LNCaP clone FGC (cell line): ENCODE results near the gene ANKRD52.
"Not testable (repeated sequence)": the region's sequence is repeated elsewhere in the genome, so short reads cannot be mapped to it uniquely, and the experiment has no call there.

Experiments used
- DNase-seq: peaks from one replicate; pipeline ENCODE4 v3.0.0-alpha.2; 2011; ENCODE audit warnings: low read depth
- H3K4me3 ChIP-seq: 2 replicates; pipeline ENCODE4 v1.5.1; 2011; ENCODE audit warnings: mild to moderate bottlenecking, low read depth, low read length, control low read depth
- CTCF ChIP-seq: IDR thresholded peaks from 2 replicates; pipeline ENCODE4 v1.5.1; 2012; ENCODE audit warnings: mild to moderate bottlenecking; ENCODE audit not compliant: control insufficient read depth, insufficient read depth; ENCODE audit errors: extremely low read depth

Gene ANKRD52

GRCh38 chr12:56288705-56289387 is 30.7 kb upstream of the ANKRD52 start:
- TF ChIP-seq CTCF: no peak
- DNase-seq: no peak
- H3K4me3 ChIP-seq: no peak overlapping the region

- TF ChIP-seq CTCF: no peak
- no peak overlapping the region for H3K4me3 ChIP-seq
- DNase-seq: no peak
Observed at GRCh38 chr12:56286044-56286830, 28.1 kb upstream of the ANKRD52 start.

GRCh38 chr12:56284263-56284662 is 26.1 kb upstream of the ANKRD52 start:
- not testable (repeated sequence) for H3K4me3 ChIP-seq, DNase-seq

- no peak for TF ChIP-seq CTCF
- no peak for DNase-seq
- H3K4me3 ChIP-seq: no peak overlapping the region
Observed at GRCh38 chr12:56282579-56282978, 24.4 kb upstream of the ANKRD52 start.

GRCh38 chr12:56282030-56282429 is 23.8 kb upstream of the ANKRD52 start:
- no peak overlapping the region for H3K4me3 ChIP-seq
- TF ChIP-seq CTCF: no peak
- DNase-seq: no peak

GRCh38 chr12:56280849-56281248 is 22.7 kb upstream of the ANKRD52 start:
- DNase-seq: no peak
- no peak overlapping the region for H3K4me3 ChIP-seq
- no peak for TF ChIP-seq CTCF

GRCh38 chr12:56278905-56279304 is 20.7 kb upstream of the ANKRD52 start:
- H3K4me3 ChIP-seq: no peak overlapping the region
- DNase-seq: no peak
- no peak for TF ChIP-seq CTCF
